Bone marrow (tissue), 2 donors: Measurements from ENCODE around the gene BCAS3.

Experiments used
- DNase-seq, 2 donors: peaks; one replicate each; lab custom pipeline; 2025; lab: John Stamatoyannopoulos, UW

The BCAS3 gene

DNA sequence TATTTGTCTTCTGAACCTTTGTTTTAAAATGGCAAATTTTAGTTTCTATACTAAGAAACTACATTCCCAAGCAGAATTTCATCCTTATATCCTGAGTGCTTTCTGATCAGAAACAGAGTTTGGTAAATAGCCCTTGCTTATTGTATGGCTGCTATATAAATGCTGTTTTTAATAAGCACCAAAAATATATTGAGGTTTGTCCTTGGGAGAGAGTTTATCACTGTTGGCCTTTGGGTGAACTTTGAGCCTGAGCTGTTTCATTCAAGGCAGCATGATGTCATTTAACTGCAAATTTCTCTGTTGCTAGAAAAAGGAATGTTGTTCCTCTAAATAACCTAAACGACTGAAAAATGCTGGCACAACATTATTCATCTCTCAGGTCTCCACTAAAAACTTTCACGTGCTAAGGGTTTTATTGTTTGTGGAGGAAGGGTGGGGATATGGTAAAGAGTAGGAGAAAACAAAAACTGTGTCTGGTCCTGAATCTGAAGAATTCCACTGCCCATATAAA lies 387.7 kb downstream of the BCAS3 start:
- DNase-seq: no peak

DNA sequence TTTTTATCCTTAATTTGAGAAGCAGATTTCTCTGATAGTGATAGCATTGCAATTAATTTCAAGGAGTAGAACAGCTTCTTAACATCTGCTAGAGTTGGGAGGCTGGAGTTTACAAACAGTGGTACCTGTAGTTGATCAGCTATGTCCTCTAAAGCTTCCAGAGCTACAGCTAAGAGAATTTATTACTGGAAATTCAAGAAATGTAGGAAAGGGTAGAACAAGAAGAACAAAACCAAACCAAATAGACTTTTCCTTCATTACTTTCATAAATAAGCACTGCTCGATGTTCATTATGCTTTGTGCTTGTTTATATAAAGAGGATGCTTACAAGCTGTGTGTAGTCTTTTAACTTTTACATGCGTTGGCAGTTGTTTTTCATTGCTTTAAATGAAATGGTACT lies 388.4 kb downstream of the BCAS3 start:
- DNase-seq: no peak

DNA sequence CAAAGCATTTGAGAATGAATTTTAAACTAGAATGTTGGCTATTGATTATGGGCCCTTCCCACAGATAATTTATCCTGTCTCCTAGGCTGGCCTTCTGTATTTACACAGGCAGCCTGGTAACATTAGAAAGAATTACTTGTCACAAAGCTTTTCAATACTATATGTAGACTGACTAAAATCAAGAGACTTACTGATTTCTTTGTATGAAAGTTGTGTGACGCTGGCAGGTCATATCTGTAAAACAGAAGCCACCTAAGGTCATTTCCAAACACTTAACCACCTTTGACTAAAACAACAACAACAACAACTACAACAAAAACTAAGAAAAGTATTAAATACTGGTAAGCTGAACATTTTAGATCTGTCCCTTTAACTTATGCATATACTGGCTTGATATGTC lies 393.0 kb downstream of the BCAS3 start:
- no peak for DNase-seq

- no peak for DNase-seq
Measured at GRCh38 chr17:61072648-61073047, 395.0 kb downstream of the BCAS3 start.

DNA sequence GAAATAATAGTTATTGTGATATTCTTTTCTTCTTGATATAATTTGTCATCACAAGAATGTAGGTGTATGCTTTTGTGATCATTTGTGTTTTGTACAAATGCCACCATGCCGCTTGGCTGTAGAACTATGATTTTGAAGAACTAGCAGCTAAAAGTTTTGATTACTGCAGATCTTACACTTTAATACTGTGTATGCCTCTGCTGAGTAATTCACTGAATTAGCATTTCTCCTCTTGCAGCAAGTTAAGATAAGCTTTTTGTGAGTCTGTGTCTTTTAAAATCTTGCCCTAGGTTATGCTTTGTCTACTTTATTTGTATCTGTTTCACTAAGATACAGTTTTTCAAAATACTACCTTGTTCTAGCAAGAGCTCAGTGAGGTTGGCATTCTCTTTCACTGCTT lies 395.5 kb downstream of the BCAS3 start:
- DNase-seq: no peak

- no peak for DNase-seq
Measured at GRCh38 chr17:61073799-61074513, 396.3 kb downstream of the BCAS3 start.

- DNase-seq: no peak
Measured at GRCh38 chr17:61075988-61076387, 398.3 kb downstream of the BCAS3 start.

- DNase-seq: no peak
Measured at GRCh38 chr17:61076621-61077031, 399.0 kb downstream of the BCAS3 start.

GRCh38 chr17:61081959-61082358 lies 404.3 kb downstream of the BCAS3 start:
- DNase-seq: no peak

DNA sequence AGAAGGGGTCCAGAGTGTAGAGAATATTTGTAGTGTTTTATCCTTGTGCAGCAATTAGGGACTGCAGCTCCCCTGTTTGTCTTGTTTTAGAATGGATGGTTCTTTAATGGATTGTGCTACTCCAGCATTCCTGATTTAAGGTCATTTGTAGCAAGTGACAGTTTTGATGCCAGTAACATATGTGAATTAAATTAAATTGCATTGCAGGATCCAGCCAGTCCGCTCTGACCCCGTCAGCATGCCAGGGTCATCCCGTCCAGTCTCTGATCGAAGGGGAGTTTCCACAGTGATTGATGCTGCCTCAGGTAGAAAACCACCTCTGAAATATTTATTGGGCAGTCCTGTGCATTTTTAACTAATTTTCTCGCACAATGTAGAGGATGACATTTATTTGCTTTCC lies 406.6 kb downstream of the BCAS3 start:
- DNase-seq: no peak

DNA sequence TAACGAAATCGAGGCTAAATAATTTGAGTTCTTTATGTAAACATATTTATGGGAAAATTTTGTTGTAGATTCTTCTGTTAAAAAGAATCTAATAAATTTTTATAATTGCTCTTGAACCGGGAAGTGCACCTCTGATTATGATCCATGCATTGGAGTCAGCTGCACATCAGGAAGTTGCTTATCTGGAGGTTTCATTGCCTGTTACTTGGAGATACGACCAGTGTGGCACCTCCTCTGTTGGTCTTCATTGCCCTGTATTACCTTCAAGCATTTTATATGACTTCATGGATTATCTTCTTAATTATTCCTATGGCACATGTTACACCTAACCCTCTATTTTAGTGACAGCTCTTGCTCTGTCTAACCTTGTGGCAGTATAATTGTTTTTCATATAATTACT lies 409.4 kb downstream of the BCAS3 start:
- no peak for DNase-seq

- no peak for DNase-seq
Measured at GRCh38 chr17:61088556-61088955, 410.9 kb downstream of the BCAS3 start.

DNA sequence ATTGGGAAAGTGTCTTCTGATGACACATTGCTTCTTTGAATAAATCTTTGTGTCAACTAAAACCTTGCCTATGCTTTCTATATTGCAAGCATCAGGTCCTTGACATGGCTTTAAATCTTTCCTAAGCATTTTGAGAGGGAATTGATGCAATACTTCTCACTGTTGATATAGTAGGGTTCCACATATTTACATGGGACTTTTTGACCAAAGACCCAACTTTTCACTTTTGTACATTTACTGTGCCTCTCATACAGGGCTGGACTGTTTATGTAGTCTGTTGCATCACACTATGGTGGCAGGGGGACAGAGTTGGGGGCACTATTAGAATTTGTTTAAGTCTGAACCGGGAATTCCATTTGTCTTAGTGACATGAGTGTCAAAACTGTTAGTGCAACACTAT lies 413.4 kb downstream of the BCAS3 start:
- no peak for DNase-seq

DNA sequence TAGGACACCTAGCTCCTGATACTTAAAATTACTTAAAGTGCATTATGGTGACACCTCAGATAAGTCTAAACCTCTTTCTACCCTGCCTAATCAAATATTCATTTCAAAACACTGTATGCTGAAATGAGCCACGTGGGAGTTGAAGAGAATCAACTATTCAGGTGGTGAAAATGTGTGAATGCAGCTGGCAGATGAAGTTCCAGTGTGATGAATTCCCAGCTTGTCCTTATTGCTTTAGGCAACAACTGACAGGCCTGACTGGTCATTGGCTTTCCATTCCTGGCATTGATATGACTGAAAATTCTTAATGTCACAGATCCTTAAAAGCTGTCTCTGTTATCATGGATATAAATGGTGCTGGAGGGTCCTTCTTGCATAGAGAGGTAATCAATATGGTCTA lies 420.1 kb downstream of the BCAS3 start:
- DNase-seq: no peak

DNA sequence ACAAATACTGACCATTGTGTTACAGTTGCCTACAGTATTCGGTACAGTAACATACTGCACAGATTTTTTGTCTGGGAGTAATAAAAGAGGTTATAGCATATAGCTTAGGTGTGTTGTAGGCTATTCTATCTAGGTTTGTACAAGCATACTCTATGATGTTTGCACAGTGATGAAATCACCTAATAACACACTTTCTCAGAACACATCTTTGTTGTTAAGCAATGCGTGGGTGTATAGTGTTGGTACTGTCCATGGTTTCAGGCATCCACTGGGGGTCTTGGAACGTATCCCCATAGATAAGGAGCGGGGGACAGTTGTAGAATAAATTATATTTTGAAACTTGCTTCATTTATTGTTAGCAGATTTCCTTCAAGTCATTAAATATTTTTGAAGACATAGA lies 428.7 kb downstream of the BCAS3 start:
- DNase-seq: no peak

DNA sequence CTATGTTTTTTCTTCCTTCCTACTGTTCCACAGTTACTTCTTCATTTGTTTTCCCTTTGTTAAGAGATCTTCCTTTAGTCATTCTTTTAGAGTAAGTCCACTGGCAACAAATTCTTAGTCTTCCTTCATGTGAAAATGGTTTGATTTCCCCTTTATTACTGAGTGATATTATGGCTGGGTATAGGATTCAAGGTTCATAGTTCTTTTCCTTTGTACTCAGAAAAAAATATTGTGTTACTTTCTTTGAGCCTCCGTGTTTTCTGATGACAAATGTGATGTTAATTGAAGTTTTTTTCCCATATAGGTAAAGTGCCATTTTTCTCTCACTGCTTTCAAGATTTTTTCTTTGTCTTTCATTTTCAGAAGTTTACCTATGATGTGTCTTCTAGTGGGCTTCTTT lies 438.9 kb downstream of the BCAS3 start:
- no peak for DNase-seq

DNA sequence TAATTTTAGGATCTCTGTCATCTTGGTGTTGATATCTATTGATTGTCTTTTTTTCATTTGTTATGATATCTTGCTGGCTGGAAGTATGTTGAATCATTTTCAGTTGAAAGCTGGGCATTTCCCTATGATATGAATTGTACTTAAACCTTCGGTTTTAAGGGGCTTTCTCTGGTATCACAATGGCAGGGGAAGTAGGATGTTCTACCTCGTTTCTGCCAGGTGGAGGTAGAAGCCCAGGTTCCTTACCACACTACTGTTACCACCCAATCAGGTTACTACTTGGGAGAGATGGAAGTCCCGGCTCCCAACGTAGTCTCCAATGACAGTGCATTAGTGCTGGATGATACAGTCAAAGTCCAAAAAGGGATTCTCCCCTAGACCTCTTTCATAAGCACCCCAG lies 440.3 kb downstream of the BCAS3 start:
- DNase-seq: no peak

GRCh38 chr17:61118871-61119270 lies 441.2 kb downstream of the BCAS3 start:
- no peak for DNase-seq

- DNase-seq: no peak
Measured at GRCh38 chr17:61122326-61122913, 444.8 kb downstream of the BCAS3 start.

DNA sequence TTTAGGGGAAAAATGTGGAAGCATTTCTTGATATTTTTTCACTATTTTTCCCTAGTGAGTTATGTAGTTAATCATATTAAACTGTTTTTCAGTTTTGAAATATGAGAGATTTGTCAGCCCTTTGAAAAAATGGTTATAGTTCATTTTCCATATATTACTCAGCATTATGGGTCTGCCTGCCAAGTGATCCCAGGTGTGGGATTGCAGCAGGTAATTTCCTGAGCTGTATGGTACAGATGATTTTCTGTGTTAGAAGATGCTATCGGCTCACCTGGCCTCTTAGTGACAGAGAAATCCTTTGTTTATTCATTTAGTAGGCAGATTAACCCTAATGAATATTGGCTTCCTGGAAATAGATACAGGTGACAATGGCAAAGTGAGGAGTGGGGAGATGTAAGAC lies 446.9 kb downstream of the BCAS3 start:
- no peak for DNase-seq

- DNase-seq: no peak
Measured at GRCh38 chr17:61126473-61127249, 449.0 kb downstream of the BCAS3 start.

DNA sequence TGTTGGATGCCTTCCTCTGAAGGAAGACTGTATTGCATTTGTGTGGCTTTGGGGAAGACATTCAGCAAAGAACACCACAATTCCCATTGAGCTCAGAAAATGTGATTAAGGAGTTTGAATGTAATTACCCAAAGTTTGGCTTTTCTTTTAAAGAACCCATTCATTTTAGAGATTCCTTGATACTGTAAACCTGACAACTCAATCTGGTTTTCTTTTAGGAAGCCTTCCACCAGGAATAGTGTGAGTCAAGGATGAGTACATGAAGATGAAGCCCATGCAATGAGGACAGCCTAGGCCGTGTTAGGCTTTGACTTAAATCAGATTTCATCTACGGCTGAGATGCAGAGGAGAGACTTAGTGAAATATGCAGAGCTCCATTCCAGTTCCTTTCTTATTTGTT lies 450.3 kb downstream of the BCAS3 start:
- no peak for DNase-seq

- DNase-seq: no peak
Measured at GRCh38 chr17:61128661-61129115, 451.0 kb downstream of the BCAS3 start.
